PC-9 (cell line): ENCODE data around the gene NR5A1. TPM values are rescaled to one million over a fixed set of nuclear protein-coding genes. Genes with fewer than 3 reads are reported as not detected.

Source experiments
- BruUV-seq: library from RNA; stranded (reverse); fragments of 400-500 nt; replicated peaks from 2 replicates; lab custom pipeline; 2021; lab: Mats Ljungman, UMichigan
- CTCF ChIA-PET: fragments of 300-600 bp; sonication (Branson Sonifier 250); formaldehyde crosslinking; loops from one replicate; lab custom pipeline; 2022; ENCODE audit warnings: antibody characterized with exemption; lab: Charles Lee
- POLR2A ChIA-PET: fragments of 300-600 bp; sonication (Branson Sonifier 250); formaldehyde crosslinking; loops from one replicate; lab custom pipeline; 2022; ENCODE audit warnings: antibody characterized with exemption; ENCODE audit not compliant: unreplicated experiment; lab: Charles Lee
- DNase-seq, 2 experiments: peaks; one replicate each; pipeline versions ENCODE4 v3.0.0 to v3.0.0-alpha.2; 2015 to 2022; ENCODE audit warnings: mixed read lengths in 1 of 2
- H2AFZ ChIP-seq: fragments of 200-600 bp; sonication (generic); 2 replicates; pipeline ENCODE4 v1.8.1; 2017; ENCODE audit warnings: antibody characterized with exemption
- H3F3A ChIP-seq: fragments of 200-600 bp; sonication (generic); 2 replicates; pipeline ENCODE4 v1.8.1; 2017; ENCODE audit warnings: antibody characterized with exemption, mild to moderate bottlenecking, low read depth; ENCODE audit not compliant: insufficient read depth
- H3K27ac ChIP-seq: fragments of 200-600 bp; sonication (generic); 2 replicates; pipeline ENCODE4 v1.6.1; 2016; ENCODE audit warnings: mixed run types
- H3K27me3 ChIP-seq: fragments of 200-600 bp; sonication (generic); 2 replicates; pipeline ENCODE4 v1.6.1; 2016; ENCODE audit warnings: low read depth, mixed run types; ENCODE audit not compliant: insufficient read depth
- H3K36me3 ChIP-seq: fragments of 200-600 bp; sonication (generic); 2 replicates; pipeline ENCODE4 v1.6.1; 2016; ENCODE audit warnings: low read depth, mixed run types
- H3K4me1 ChIP-seq: fragments of 200-600 bp; sonication (generic); replicated peaks from 2 replicates; pipeline ENCODE4 v1.6.1; 2016; ENCODE audit warnings: mixed run types; ENCODE audit not compliant: insufficient read depth
- H3K4me2 ChIP-seq: fragments of 200-600 bp; sonication (generic); 2 replicates; pipeline ENCODE4 v1.6.1; 2017; ENCODE audit warnings: mixed run types
- H3K4me3 ChIP-seq: fragments of 200-600 bp; sonication (generic); 2 replicates; pipeline ENCODE4 v1.6.1; 2016; ENCODE audit warnings: mixed run types
- H3K79me2 ChIP-seq: fragments of 200-600 bp; sonication (generic); 2 replicates; pipeline ENCODE4 v1.6.1; 2017; ENCODE audit warnings: low read depth, mixed run types
- H3K9me2 ChIP-seq: fragments of 200-600 bp; sonication (generic); 2 replicates; pipeline ENCODE4 v1.8.1; 2017; ENCODE audit warnings: mild to moderate bottlenecking; ENCODE audit not compliant: insufficient read depth
- H3K9me3 ChIP-seq: fragments of 200-600 bp; sonication (generic); 2 replicates; pipeline ENCODE4 v1.8.1; 2016; ENCODE audit warnings: low read depth; ENCODE audit not compliant: insufficient read depth
- H4K20me1 ChIP-seq: fragments of 200-600 bp; sonication (generic); 2 replicates; pipeline ENCODE4 v1.8.1; 2017; ENCODE audit not compliant: insufficient read depth
- EZH2 ChIP-seq: fragments of 200-600 bp; sonication (generic); IDR thresholded peaks from 2 replicates; pipeline ENCODE4 v1.8.0; 2017; ENCODE audit warnings: antibody characterized with exemption, low read depth
- intact Hi-C: fragments of 100-400 bp; cut with micrococcal nuclease; formaldehyde crosslinking; loops from one replicate; pipeline ENCODE4 v1.10.0; 2022; ENCODE audit not compliant: unreplicated experiment
- total RNA-seq: library from RNA; stranded (reverse); gene quantifications from 2 replicates; pipeline ENCODE4 v1.2.3, GENCODE V29; 2021
- TF ChIP-seq, protein P1 (sequence below): fragments of 200-600 bp; sonication (generic); conservative IDR thresholded peaks from 2 replicates; pipeline ENCODE4 v1.6.1; 2017; ENCODE audit warnings: mixed run types, antibody characterized with exemption, mild to moderate bottlenecking, moderate library complexity

The NR5A1 gene
- total RNA-seq, 1 experiment from 2014 or later, result 0.15 TPM

DNA sequence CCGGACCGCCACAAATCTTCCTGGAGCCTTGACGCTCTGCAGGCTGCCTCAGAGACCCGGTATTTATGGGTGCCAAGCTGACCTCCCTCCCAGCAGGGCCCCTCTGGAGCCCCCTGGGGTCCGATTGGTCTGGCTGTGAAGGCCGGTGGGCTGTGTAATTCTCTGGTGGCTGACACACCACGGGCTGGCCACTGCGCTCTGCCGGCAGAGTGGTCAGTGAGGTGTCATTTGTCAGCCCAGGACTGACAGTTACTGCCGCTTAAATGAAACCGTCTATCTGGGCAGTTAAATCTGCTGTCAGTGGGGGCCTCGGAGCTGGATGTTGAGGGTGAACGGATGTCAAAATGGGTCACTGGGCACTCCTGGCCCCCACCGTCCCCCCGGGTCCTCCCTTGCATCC, 10.7 kb downstream of the NR5A1 start:
- CTCF ChIA-PET, result no interaction called here
- no peak overlapping the region for H3K4me3 ChIP-seq

DNA sequence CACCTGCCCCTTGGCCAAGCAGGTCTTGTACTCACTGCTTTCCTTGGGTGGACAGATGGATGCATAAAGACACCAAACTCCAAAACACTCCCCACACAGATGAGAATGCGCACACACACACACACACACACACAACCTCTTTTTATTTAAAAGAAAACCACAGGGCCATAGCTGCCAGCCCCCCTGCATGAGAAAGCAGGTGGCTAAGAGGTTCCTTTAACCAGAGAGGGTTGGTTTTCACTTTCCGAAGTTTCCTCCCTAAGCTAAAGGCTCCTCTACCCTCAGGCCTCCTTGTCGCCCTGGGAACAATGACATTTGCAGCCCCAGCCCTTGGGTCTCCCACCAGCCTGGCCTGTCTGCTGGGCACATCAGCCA, 11.1 kb downstream of the NR5A1 start:
- no TSS peak for BruUV-seq
- H3K36me3 ChIP-seq, result no peaks in the 10 kb centered on the region
- no peaks in the 10 kb centered on the region for H3K9me3 ChIP-seq
- H4K20me1 ChIP-seq, result no peaks in the 10 kb centered on the region
- no peak overlapping the region for H3K4me2 ChIP-seq
- no peaks in the 10 kb centered on the region for H3K9me2 ChIP-seq
- ChIA-PET CTCF (no interaction called here), POLR2A (no interaction called here)
- no peak overlapping the region for H3K27ac ChIP-seq
- intact Hi-C loops, result no loop called here
- no peaks in the 10 kb centered on the region for H3K79me2 ChIP-seq
- H3F3A ChIP-seq, result no peaks in the 10 kb centered on the region
- TF ChIP-seq, protein P1, sequence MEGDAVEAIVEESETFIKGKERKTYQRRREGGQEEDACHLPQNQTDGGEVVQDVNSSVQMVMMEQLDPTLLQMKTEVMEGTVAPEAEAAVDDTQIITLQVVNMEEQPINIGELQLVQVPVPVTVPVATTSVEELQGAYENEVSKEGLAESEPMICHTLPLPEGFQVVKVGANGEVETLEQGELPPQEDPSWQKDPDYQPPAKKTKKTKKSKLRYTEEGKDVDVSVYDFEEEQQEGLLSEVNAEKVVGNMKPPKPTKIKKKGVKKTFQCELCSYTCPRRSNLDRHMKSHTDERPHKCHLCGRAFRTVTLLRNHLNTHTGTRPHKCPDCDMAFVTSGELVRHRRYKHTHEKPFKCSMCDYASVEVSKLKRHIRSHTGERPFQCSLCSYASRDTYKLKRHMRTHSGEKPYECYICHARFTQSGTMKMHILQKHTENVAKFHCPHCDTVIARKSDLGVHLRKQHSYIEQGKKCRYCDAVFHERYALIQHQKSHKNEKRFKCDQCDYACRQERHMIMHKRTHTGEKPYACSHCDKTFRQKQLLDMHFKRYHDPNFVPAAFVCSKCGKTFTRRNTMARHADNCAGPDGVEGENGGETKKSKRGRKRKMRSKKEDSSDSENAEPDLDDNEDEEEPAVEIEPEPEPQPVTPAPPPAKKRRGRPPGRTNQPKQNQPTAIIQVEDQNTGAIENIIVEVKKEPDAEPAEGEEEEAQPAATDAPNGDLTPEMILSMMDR, result no peak
- TF ChIP-seq EZH2, result no peak
- H3K4me3 ChIP-seq, result no peak overlapping the region
- no peaks in the 10 kb centered on the region for H3K4me1 ChIP-seq
- no peak overlapping the region for H2AFZ ChIP-seq
- peaks cover 31% of the 10 kb centered on the region for H3K27me3 ChIP-seq
- DNase-seq, result no peak

More for the DNA sequence above, 10.7 kb downstream of the NR5A1 start:
- H2AFZ ChIP-seq, result no peak overlapping the region
- no peaks in the 10 kb centered on the region for H3K4me1 ChIP-seq
- no peaks in the 10 kb centered on the region for H3F3A ChIP-seq
- no peak overlapping the region for H3K27ac ChIP-seq
- no peaks in the 10 kb centered on the region for H3K36me3 ChIP-seq
- peaks cover 34% of the 10 kb centered on the region for H3K27me3 ChIP-seq
- H3K4me2 ChIP-seq, result no peak overlapping the region
- no peak for TF ChIP-seq EZH2
- TF ChIP-seq, protein P1, result no peak
- H3K9me2 ChIP-seq, result no peaks in the 10 kb centered on the region
- BruUV-seq, result no TSS peak
- intact Hi-C loops, result no loop called here
- no peaks in the 10 kb centered on the region for H3K79me2 ChIP-seq
- POLR2A ChIA-PET, result no interaction called here
- no peaks in the 10 kb centered on the region for H4K20me1 ChIP-seq
- DNase-seq, result no peak
- no peaks in the 10 kb centered on the region for H3K9me3 ChIP-seq

DNA sequence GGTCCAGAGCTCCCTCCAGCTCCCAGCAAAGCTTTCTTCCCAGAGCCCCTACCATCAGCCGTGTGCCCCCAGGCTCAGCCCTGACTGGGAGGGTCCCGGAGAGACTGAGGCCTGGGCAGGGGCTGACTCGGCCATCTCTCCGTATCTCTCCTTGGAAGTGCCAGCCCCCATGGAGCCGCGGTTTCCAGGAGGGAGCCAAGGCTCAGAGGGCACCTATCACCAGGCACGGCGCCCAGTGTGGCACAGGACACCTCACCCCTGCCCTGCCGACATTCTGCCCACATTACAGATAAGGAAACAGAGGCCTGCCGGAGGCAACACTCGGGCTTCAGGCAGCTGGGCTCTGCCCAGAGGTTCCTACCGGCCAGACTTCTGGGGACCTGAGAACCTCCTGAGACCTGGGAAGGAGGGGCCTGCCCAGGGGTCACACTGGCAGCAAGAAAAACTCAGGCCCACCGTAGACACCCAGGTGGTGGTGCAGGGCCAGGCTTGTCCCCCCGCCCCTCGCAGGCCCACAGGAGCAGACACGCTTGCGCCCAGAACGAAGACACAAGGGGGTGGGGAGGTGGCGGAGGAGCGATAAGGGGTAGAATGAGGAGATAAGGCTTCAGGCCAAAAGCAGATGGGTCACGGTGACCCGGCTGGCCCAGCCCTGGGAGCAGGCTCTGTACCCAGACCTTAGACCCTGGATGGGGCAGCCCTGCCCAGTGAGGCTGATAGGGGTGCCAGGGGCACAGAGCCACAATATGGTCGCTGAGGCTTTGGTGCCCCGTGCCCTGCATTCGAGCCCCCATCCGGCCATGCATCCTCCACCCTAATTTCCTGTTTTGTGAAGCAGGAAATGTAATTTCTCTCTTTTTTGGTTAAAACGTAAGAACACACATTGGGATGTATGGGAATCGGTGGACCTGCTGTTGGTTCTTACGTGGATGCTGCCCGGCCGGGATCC, 11.8 kb downstream of the NR5A1 start:
- no peak for DNase-seq
- Histone ChIP-seq H3K9me3 (no peaks in the 10 kb centered on the region), H4K20me1 (no peaks in the 10 kb centered on the region), H3K36me3 (no peaks in the 10 kb centered on the region), H3K4me2 (no peak overlapping the region), H3K9me2 (no peaks in the 10 kb centered on the region), H3K79me2 (no peaks in the 10 kb centered on the region), H3K4me1 (no peaks in the 10 kb centered on the region), H3K4me3 (no peak overlapping the region), H3K27me3 (peaks cover 29% of the 10 kb centered on the region), H3F3A (no peaks in the 10 kb centered on the region), H3K27ac (no peak overlapping the region), H2AFZ (no peak overlapping the region)
- ChIA-PET POLR2A (no interaction called here), CTCF (no interaction called here)
- TF ChIP-seq EZH2, result no peak
- TF ChIP-seq, protein P1, result no peak
- intact Hi-C loops, result no loop called here
- BruUV-seq, result no TSS peak
